ENCODE data around the gene LRP1B.

The LRP1B gene

DNA sequence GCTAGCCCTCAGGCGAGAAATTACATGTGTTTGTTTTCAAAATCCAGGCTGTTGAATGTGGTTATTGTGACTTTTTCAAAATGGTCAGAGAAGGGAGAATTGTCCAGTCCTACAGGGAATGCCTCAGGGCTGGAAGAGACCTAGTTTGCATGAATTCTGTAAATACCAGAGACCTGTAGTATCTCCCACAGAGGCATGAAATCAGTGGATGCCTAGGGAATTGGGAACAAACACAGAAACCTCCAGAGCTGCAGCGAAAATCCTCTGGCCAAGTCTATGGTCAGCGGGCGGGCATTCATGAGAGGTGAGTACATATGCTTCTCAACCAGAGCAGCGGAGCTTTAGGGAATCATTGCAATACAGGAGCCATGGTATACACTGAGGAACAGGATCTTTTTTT is 1754.1 kb downstream of the LRP1B start:
- TF ChIP-seq, protein P1, sequence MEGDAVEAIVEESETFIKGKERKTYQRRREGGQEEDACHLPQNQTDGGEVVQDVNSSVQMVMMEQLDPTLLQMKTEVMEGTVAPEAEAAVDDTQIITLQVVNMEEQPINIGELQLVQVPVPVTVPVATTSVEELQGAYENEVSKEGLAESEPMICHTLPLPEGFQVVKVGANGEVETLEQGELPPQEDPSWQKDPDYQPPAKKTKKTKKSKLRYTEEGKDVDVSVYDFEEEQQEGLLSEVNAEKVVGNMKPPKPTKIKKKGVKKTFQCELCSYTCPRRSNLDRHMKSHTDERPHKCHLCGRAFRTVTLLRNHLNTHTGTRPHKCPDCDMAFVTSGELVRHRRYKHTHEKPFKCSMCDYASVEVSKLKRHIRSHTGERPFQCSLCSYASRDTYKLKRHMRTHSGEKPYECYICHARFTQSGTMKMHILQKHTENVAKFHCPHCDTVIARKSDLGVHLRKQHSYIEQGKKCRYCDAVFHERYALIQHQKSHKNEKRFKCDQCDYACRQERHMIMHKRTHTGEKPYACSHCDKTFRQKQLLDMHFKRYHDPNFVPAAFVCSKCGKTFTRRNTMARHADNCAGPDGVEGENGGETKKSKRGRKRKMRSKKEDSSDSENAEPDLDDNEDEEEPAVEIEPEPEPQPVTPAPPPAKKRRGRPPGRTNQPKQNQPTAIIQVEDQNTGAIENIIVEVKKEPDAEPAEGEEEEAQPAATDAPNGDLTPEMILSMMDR (conservative IDR thresholded peaks at IDR 0.05; ENCODE audit: low read depth, low read length) = no peak
- no peak overlapping the region for H3K4me3 ChIP-seq (ENCODE audit: low read length)
- no peak for DNase-seq (ENCODE audit: low read depth)

DNA sequence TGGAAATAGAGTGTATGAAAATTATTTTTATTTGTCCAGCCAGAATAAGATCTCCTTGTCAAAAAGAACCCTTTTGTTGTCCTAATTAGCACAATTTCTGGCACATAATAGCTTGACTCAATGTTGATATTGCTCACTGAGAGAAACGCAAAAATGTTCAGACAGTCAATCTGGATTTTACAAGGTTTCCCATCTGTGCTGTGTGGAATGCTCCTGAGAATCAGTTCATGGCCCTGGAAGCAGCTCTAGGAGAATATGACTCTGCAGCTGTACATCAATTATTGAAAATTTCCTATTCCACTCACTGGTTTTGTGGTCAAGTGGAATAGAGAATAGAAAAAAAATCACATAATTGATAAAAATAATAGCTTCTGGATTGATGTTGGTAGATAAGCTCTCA is 1767.7 kb downstream of the LRP1B start:
- TF ChIP-seq, protein P1 (conservative IDR thresholded peaks at IDR 0.05; ENCODE audit: low read depth, low read length) = no peak
- no peak for DNase-seq (ENCODE audit: low read depth)
- no peak overlapping the region for H3K4me3 ChIP-seq (ENCODE audit: low read length)

DNA sequence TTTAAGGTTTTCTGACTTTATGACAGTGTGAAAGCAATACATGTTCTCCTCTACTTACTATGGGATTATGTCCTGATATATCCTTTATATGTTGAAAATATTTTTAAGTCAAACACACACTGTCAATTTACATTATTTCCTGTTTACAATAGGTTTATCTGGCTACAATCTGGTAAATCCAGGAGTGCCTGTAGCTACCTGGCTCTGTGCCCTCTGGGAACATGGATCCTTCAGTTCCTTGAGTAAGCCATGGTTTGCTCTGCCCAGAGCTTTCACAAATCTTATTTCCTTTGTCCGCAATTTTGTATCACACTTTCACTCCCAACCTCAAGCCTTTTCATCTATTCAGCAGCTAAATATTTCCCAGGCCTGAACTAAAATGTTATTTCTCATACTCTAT is 1768.5 kb downstream of the LRP1B start:
- no peak overlapping the region for H3K4me3 ChIP-seq (ENCODE audit: low read length)
- no peak for DNase-seq (ENCODE audit: low read depth)

DNA sequence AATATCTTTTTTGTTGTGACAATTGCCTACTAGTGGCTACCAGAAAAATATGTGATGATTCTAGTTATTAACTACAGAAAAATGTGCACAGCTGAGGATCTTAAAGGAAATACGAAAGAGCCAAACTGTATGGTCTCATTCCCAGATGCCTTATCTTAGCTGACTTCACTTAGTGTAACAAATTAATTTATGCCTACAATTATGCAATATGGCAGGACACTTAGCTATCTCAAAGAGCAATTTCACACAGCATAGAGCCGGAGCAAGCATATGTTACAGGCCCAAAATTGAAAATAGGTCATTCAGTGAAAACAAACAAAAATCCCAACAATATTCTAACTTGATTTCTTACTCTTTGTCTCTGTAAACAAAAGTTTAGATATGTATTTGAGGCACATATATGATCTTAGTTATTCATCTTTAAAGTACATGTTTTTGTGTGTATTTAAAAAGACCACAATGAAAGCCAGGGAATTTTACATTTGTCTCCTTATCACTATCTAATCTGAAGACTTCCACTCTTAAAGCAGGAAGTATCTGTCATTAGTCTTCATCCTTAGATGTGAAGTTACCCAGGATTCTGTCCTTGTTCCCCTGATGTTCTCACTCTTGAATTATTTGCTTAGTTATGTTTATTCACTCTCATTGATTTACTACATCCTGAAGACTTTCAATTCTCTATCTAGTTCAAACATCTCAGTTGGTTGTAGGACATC is 1771.6 kb downstream of the LRP1B start:
- TF ChIP-seq, protein P1 (conservative IDR thresholded peaks at IDR 0.05; ENCODE audit: low read depth, low read length) = no peak
- H3K4me3 ChIP-seq (ENCODE audit: low read length) = no peak overlapping the region
- no peak for DNase-seq (ENCODE audit: low read depth)

More for the DNA sequence above, 1768.5 kb downstream of the LRP1B start:
- TF ChIP-seq, protein P1 (conservative IDR thresholded peaks at IDR 0.05; ENCODE audit: low read depth, low read length) = no peak

DNA sequence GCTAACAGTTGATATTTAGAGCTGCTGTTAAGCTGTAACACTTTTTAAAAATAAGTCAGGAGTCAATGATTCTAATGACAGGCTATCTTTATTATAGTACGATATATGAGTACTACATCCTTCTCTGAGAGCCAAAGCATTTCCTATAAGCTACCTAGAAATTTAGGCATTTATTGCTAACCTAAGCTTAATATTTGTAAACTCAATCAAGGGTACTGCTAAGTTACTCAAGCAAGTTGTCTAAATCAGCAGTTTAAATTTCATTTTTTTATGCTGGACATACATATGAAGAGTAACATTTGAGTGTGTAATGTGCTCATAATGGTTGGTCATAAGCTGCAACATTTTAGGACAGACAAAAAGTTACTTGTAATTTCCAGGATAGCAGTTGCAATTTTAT is 1774.1 kb downstream of the LRP1B start:
- no peak overlapping the region for H3K4me3 ChIP-seq (ENCODE audit: low read length)
- TF ChIP-seq, protein P1 (conservative IDR thresholded peaks at IDR 0.05; ENCODE audit: low read depth, low read length) = no peak
- no peak for DNase-seq (ENCODE audit: low read depth)

DNA sequence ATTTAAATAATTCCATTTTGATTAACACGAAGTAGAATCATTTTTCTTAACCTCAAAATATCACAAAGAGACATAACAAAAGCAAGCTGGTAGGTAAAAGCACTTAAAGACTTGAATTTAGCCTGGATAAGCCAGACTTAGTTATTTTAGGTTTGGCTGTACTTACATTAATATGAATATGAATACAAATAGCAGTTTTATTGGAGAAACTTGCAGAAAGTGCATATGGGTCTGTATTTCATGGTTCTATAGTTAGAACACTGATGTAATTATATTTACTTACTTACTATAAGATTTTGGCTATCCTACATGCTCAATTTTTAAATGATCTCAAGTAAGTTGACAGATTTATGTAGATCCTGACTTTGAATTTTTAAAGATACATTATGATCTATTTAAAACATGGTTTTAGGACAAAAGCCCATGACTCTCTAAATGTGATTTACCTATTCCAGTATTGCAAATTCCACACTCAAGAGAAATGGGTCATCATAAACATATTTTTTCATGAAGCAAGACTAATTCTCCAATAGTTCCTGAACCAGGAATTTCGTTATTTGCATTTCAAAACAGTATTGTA is 1775.2 kb downstream of the LRP1B start:
- H3K4me3 ChIP-seq (ENCODE audit: low read length) = no peak overlapping the region
- no peak for DNase-seq (ENCODE audit: low read depth)
- TF ChIP-seq, protein P1 (conservative IDR thresholded peaks at IDR 0.05; ENCODE audit: low read depth, low read length) = no peak

DNA sequence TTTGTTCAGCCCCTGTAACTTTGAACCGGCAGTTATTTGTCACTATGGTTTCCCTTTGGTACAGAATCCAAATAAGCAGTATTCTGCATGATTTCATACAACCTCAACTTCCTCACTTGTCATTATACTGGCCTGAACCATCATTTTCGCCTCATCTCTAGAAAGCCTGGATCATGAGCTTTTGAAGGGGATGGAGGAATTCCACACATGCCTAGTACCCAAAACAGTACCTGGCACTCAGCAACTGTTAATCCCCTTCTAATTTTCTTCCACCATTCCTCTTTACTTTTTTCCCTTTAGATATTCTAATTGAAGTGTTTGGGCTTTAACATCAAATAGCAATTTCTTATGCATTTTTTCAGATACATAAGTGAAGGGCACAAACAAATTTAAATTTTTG is 1776.3 kb downstream of the LRP1B start:
- no peak overlapping the region for H3K4me3 ChIP-seq (ENCODE audit: low read length)
- DNase-seq (ENCODE audit: low read depth) = no peak
- TF ChIP-seq, protein P1 (conservative IDR thresholded peaks at IDR 0.05; ENCODE audit: low read depth, low read length) = no peak
